GM23338 (cell line): ENCODE measurements around the gene SYNE1. TPM values are rescaled to one million over a fixed set of nuclear protein-coding genes. Genes with fewer than 3 reads are reported as not detected.

Experiments
- ATAC-seq: fragments of 200-7000 bp; cut with Tn5 transposase; 3 replicates; pipeline ENCODE4 v1.9.1; 2020
- DNase-seq: peaks from one replicate; pipeline ENCODE4 v3.0.0-alpha.2; 2015; ENCODE audit warnings: low spot score
- H2AFZ ChIP-seq: fragments of 200-600 bp; sonication (generic); 2 replicates; pipeline ENCODE4 v1.8.0; 2016; ENCODE audit warnings: antibody characterized with exemption, mild to moderate bottlenecking, moderate library complexity
- H3F3A ChIP-seq: fragments of 200-600 bp; sonication (generic); replicated peaks from 2 replicates; pipeline ENCODE4 v1.8.0; 2017; ENCODE audit warnings: antibody characterized with exemption, mixed run types, low read depth
- H3K27ac ChIP-seq: fragments of 200-600 bp; sonication (generic); 2 replicates; pipeline ENCODE4 v1.6.1; 2016; ENCODE audit warnings: low read depth
- H3K27me3 ChIP-seq: fragments of 200-600 bp; sonication (generic); 2 replicates; pipeline ENCODE4 v1.8.0; 2016; ENCODE audit warnings: mild to moderate bottlenecking, mixed run types, moderate library complexity; ENCODE audit not compliant: insufficient read depth
- H3K36me3 ChIP-seq: fragments of 200-600 bp; sonication (generic); 2 replicates; pipeline ENCODE4 v1.8.0; 2016; ENCODE audit warnings: mild to moderate bottlenecking; ENCODE audit not compliant: insufficient read depth
- H3K4me1 ChIP-seq: fragments of 200-600 bp; sonication (generic); 2 replicates; pipeline ENCODE4 v1.8.0; 2016; ENCODE audit warnings: mild to moderate bottlenecking, moderate library complexity; ENCODE audit not compliant: insufficient read depth
- H3K4me2 ChIP-seq: fragments of 200-600 bp; sonication (generic); 2 replicates; pipeline ENCODE4 v1.7.1; 2017; ENCODE audit warnings: mixed run types
- H3K4me3 ChIP-seq: fragments of 200-600 bp; sonication (generic); 2 replicates; pipeline ENCODE4 v1.6.1; 2016; ENCODE audit warnings: mixed run types
- H3K79me2 ChIP-seq: fragments of 200-600 bp; sonication (generic); replicated peaks from 2 replicates; pipeline ENCODE4 v1.8.0; 2017; ENCODE audit warnings: mild to moderate bottlenecking; ENCODE audit not compliant: insufficient read depth
- H3K9me2 ChIP-seq: fragments of 200-600 bp; sonication (generic); 2 replicates; pipeline ENCODE4 v1.8.0; 2017; ENCODE audit not compliant: insufficient read depth
- H4K20me1 ChIP-seq: fragments of 200-600 bp; sonication (generic); replicated peaks from 2 replicates; pipeline ENCODE4 v1.8.0; 2017; ENCODE audit warnings: mild to moderate bottlenecking; ENCODE audit not compliant: insufficient read depth
- H3K27ac Mint-ChIP-seq: 2 replicates; pipeline ENCODE4 v1.8.0; 2020; ENCODE audit warnings: inconsistent platforms, mild to moderate bottlenecking, moderate library complexity, mixed read lengths
- H3K27me3 Mint-ChIP-seq: 3 replicates; pipeline ENCODE4 v1.8.0; 2022; ENCODE audit warnings: low read depth, mild to moderate bottlenecking, moderate library complexity, mixed read lengths, inconsistent platforms; ENCODE audit not compliant: insufficient read depth, poor library complexity
- H3K36me3 Mint-ChIP-seq: 3 replicates; pipeline ENCODE4 v1.8.0; 2021; ENCODE audit warnings: low read depth, mild to moderate bottlenecking, inconsistent platforms, moderate library complexity, mixed read lengths
- H3K4me1 Mint-ChIP-seq: 3 replicates; pipeline ENCODE4 v1.8.0; 2020; ENCODE audit warnings: mild to moderate bottlenecking, inconsistent platforms, mixed read lengths
- H3K4me3 Mint-ChIP-seq: 3 replicates; pipeline ENCODE4 v1.8.0; 2021; ENCODE audit warnings: moderate library complexity, mild to moderate bottlenecking, inconsistent platforms, mixed read lengths
- H3K9me3 Mint-ChIP-seq: 3 replicates; pipeline ENCODE4 v1.8.0; 2020; ENCODE audit warnings: moderate library complexity, mild to moderate bottlenecking, inconsistent platforms, mixed read lengths
- CREB1 ChIP-seq: fragments of 250-450 bp; sonication (Bioruptor Pico); IDR thresholded peaks from 2 replicates; pipeline ENCODE4 v1.5.0; 2020; ENCODE audit warnings: low read depth, mild to moderate bottlenecking, moderate library complexity
- EZH2 ChIP-seq: fragments of 200-600 bp; sonication (generic); IDR thresholded peaks from one replicate; pipeline ENCODE4 v1.8.0; 2017; ENCODE audit warnings: antibody characterized with exemption, mild to moderate bottlenecking, low read depth; ENCODE audit not compliant: unreplicated experiment
- EZH2phosphoT487 ChIP-seq: fragments of 200-600 bp; sonication (generic); IDR thresholded peaks from one replicate; pipeline ENCODE4 v1.8.1; 2018; ENCODE audit warnings: antibody characterized with exemption; ENCODE audit not compliant: unreplicated experiment
- JUNB ChIP-seq: IDR thresholded peaks from one replicate; pipeline ENCODE4 v1.6.1; 2016; ENCODE audit warnings: antibody characterized with exemption; ENCODE audit not compliant: unreplicated experiment
- POLR2AphosphoS5 ChIP-seq: IDR thresholded peaks from 2 replicates; pipeline ENCODE4 v1.6.1; 2016; ENCODE audit warnings: antibody characterized with exemption, low read depth
- STAT1 ChIP-seq: IDR thresholded peaks from one replicate; pipeline ENCODE4 v1.6.1; 2016; ENCODE audit warnings: antibody characterized with exemption; ENCODE audit not compliant: unreplicated experiment
- ZNF114 ChIP-seq: fragments of 250-450 bp; sonication (Bioruptor Pico); IDR thresholded peaks from 2 replicates; pipeline ENCODE4 v1.5.0; 2020; ENCODE audit warnings: mild to moderate bottlenecking, moderate library complexity
- ZNF331 ChIP-seq: fragments of 250-450 bp; sonication (Bioruptor Pico); IDR thresholded peaks from 2 replicates; pipeline ENCODE4 v1.5.0; 2020; ENCODE audit warnings: low read depth, mild to moderate bottlenecking, moderate library complexity
- polyA plus RNA-seq: library from polyadenylated mRNA; unstranded; fragments of >200 nt; fragmentation: Nextera tagmentation; extraction: Ambion mirVana; gene quantifications from 2 replicates; pipeline ENCODE4 v1.2.1, GENCODE V29; 2016
- total RNA-seq: library from RNA; depleted of rRNA; stranded (reverse); fragments of >200 nt; shearing (Covaris generic); gene quantifications from 2 replicates; pipeline ENCODE4 v1.2.3, GENCODE V29; 2014
- TF ChIP-seq, protein P1 (sequence below), 2 experiments: fragments of 200-600 bp in 1 of 2; sonication (generic) in 1 of 2; conservative IDR thresholded peaks; 2 replicates each; pipeline versions ENCODE4 v1.5.1 to v1.6.1; 2016 to 2017; ENCODE audit warnings: antibody characterized with exemption in 2 of 2, low read depth in 2 of 2, mild to moderate bottlenecking in 2 of 2, moderate library complexity in 1 of 2
- TF ChIP-seq, protein P2 (sequence below): IDR thresholded peaks from one replicate; pipeline ENCODE4 v1.6.1; 2018; ENCODE audit warnings: antibody characterized with exemption; ENCODE audit not compliant: unreplicated experiment
- TF ChIP-seq, protein P3 (sequence below): IDR thresholded peaks from 2 replicates; pipeline ENCODE4 v1.6.1; 2016; ENCODE audit warnings: antibody characterized with exemption

The SYNE1 gene
- total and polyA plus RNA-seq, 2 experiments from 2014 or later = 3.9 to 13.6 TPM

DNA sequence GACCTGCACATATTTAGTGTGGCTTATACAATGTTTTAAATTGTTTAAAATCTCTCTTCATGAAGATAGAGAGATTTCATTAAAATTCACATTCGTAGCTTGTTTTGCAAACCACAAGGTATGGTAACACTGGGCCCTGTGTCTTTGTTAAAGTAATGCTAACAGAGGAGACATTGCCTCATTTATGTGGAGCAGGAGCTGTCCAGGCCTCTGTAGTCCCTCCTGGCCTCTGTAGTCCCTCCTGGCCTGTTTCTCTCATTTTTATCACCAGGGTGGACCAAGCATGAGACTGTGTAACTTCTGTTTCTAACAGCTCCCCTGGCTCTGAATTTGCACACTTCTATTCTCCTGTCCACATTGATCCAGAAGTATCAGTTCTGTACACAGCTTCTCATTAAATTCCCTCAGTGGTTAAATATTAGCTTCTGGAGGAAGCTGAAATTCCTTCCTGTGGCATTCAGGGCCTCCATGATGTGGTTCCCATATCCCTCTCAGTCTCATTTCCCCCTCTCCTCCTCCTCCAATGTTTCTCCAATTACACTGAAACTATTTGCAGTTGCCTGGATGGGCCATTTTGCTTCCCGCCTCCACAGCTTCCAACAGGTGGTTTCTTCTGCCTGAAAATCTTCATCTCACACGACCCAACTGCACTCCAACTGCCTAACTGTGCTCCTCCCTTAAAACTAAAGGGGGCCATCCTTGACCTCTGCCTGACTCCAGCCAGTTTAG, 340.4 kb downstream of the SYNE1 start:
- no peaks in the 10 kb centered on the region; the same call in 2 of the 3 replicates for H3K9me3 Mint-ChIP-seq
- Histone ChIP-seq H3K79me2 (no peaks in the 10 kb centered on the region), H3F3A (no peaks in the 10 kb centered on the region), H3K9me2 (no peaks in the 10 kb centered on the region), H3K4me3 (no peak overlapping the region), H3K36me3 (no peaks in the 10 kb centered on the region), H3K27me3 (no peaks in the 10 kb centered on the region), H2AFZ (peak overlapping the region; percentile 91), H4K20me1 (no peaks in the 10 kb centered on the region), H3K27ac (no peak overlapping the region), H3K4me1 (peaks cover 29% of the 10 kb centered on the region), H3K4me2 (0 out of 2 replicates have a peak overlapping the region, but pooled peaks have one; percentile 41)
- TF ChIP-seq EZH2phosphoT487 (no peak), ZNF331 (no peak)
- TF ChIP-seq, protein P1, sequence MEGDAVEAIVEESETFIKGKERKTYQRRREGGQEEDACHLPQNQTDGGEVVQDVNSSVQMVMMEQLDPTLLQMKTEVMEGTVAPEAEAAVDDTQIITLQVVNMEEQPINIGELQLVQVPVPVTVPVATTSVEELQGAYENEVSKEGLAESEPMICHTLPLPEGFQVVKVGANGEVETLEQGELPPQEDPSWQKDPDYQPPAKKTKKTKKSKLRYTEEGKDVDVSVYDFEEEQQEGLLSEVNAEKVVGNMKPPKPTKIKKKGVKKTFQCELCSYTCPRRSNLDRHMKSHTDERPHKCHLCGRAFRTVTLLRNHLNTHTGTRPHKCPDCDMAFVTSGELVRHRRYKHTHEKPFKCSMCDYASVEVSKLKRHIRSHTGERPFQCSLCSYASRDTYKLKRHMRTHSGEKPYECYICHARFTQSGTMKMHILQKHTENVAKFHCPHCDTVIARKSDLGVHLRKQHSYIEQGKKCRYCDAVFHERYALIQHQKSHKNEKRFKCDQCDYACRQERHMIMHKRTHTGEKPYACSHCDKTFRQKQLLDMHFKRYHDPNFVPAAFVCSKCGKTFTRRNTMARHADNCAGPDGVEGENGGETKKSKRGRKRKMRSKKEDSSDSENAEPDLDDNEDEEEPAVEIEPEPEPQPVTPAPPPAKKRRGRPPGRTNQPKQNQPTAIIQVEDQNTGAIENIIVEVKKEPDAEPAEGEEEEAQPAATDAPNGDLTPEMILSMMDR (conservative IDR thresholded peaks at IDR 0.05; ENCODE audit: low read depth in 2 of 2) = no peak
- TF ChIP-seq, protein P2, sequence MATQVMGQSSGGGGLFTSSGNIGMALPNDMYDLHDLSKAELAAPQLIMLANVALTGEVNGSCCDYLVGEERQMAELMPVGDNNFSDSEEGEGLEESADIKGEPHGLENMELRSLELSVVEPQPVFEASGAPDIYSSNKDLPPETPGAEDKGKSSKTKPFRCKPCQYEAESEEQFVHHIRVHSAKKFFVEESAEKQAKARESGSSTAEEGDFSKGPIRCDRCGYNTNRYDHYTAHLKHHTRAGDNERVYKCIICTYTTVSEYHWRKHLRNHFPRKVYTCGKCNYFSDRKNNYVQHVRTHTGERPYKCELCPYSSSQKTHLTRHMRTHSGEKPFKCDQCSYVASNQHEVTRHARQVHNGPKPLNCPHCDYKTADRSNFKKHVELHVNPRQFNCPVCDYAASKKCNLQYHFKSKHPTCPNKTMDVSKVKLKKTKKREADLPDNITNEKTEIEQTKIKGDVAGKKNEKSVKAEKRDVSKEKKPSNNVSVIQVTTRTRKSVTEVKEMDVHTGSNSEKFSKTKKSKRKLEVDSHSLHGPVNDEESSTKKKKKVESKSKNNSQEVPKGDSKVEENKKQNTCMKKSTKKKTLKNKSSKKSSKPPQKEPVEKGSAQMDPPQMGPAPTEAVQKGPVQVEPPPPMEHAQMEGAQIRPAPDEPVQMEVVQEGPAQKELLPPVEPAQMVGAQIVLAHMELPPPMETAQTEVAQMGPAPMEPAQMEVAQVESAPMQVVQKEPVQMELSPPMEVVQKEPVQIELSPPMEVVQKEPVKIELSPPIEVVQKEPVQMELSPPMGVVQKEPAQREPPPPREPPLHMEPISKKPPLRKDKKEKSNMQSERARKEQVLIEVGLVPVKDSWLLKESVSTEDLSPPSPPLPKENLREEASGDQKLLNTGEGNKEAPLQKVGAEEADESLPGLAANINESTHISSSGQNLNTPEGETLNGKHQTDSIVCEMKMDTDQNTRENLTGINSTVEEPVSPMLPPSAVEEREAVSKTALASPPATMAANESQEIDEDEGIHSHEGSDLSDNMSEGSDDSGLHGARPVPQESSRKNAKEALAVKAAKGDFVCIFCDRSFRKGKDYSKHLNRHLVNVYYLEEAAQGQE = peak; percentile 43
- no peaks in the 10 kb centered on the region for H3K36me3 Mint-ChIP-seq
- ATAC-seq (peak; percentile 36; the same call in 1 of the 3 replicates), DNase-seq (peak; percentile 13)
- peaks cover 41% of the 10 kb centered on the region for H3K4me1 Mint-ChIP-seq
- H3K4me3 Mint-ChIP-seq = no peak overlapping the region
- H3K27ac Mint-ChIP-seq = no peak overlapping the region; the same call in 1 of the 2 replicates
- H3K27me3 Mint-ChIP-seq = no peaks in the 10 kb centered on the region

DNA sequence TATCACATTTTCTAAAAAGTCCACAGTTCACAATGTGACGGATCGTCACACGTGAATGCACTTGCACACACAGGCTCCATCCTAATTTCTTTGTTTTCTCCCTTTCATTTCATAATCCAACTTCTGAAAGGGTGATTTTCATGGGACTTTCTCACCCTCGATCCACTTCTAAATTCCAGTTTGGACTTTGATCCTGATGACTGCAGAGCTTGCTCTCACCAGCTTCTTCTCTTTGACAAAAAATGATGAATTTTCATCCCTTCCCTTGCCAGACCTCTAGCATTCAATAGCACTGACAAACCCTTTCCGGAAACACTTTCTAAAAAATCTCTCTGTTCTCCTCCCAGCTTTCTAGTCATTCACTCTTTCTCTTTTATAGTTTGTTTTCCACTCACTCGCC, 341.2 kb downstream of the SYNE1 start:
- Mint-ChIP-seq H3K4me1 (peaks cover 35% of the 10 kb centered on the region), H3K9me3 (no peaks in the 10 kb centered on the region; the same call in 2 of the 3 replicates), H3K36me3 (no peaks in the 10 kb centered on the region), H3K27me3 (peaks cover 3% of the 10 kb centered on the region), H3K27ac (no peak overlapping the region), H3K4me3 (no peak overlapping the region)
- H3K4me2 ChIP-seq = no peak overlapping the region
- H3F3A ChIP-seq = no peaks in the 10 kb centered on the region
- no peaks in the 10 kb centered on the region for H4K20me1 ChIP-seq
- no peak overlapping the region for H3K4me3 ChIP-seq
- H3K27me3 ChIP-seq = no peaks in the 10 kb centered on the region
- DNase-seq = no peak
- H3K36me3 ChIP-seq = no peaks in the 10 kb centered on the region
- peaks cover 29% of the 10 kb centered on the region for H3K4me1 ChIP-seq
- no peaks in the 10 kb centered on the region for H3K79me2 ChIP-seq
- H3K27ac ChIP-seq = no peak overlapping the region
- no peak for ATAC-seq
- H2AFZ ChIP-seq = no peak overlapping the region; the same call in 1 of the 2 replicates
- H3K9me2 ChIP-seq = no peaks in the 10 kb centered on the region
- no peak for TF ChIP-seq ZNF114
- TF ChIP-seq, protein P1 (conservative IDR thresholded peaks at IDR 0.05; ENCODE audit: low read depth in 2 of 2) = no peak
- TF ChIP-seq JUNB = no peak
- no peak for TF ChIP-seq EZH2phosphoT487
- no peak for TF ChIP-seq STAT1
- no peak for TF ChIP-seq EZH2
- TF ChIP-seq POLR2AphosphoS5 = no peak
- TF ChIP-seq, protein P2 = no peak
- TF ChIP-seq, protein P3, sequence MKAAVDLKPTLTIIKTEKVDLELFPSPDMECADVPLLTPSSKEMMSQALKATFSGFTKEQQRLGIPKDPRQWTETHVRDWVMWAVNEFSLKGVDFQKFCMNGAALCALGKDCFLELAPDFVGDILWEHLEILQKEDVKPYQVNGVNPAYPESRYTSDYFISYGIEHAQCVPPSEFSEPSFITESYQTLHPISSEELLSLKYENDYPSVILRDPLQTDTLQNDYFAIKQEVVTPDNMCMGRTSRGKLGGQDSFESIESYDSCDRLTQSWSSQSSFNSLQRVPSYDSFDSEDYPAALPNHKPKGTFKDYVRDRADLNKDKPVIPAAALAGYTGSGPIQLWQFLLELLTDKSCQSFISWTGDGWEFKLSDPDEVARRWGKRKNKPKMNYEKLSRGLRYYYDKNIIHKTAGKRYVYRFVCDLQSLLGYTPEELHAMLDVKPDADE = no peak
- TF ChIP-seq CREB1 (CRISPR knock-in tag) = no peak
